NCI-H128 (cell line): ENCODE data around the gene DDX46.
A peak's percentile ranks its signal among the peaks of the same experiment; 100 is the strongest.
"Not testable (repeated sequence)": the region's sequence is repeated elsewhere in the genome, so short reads cannot be mapped to it uniquely, and the experiment has no call there.

ENCODE experiments used
- DNase-seq: peaks from one replicate; lab custom pipeline; 2025; ENCODE audit not compliant: unreplicated experiment; lab: John Stamatoyannopoulos, UW

The DDX46 gene

DNA sequence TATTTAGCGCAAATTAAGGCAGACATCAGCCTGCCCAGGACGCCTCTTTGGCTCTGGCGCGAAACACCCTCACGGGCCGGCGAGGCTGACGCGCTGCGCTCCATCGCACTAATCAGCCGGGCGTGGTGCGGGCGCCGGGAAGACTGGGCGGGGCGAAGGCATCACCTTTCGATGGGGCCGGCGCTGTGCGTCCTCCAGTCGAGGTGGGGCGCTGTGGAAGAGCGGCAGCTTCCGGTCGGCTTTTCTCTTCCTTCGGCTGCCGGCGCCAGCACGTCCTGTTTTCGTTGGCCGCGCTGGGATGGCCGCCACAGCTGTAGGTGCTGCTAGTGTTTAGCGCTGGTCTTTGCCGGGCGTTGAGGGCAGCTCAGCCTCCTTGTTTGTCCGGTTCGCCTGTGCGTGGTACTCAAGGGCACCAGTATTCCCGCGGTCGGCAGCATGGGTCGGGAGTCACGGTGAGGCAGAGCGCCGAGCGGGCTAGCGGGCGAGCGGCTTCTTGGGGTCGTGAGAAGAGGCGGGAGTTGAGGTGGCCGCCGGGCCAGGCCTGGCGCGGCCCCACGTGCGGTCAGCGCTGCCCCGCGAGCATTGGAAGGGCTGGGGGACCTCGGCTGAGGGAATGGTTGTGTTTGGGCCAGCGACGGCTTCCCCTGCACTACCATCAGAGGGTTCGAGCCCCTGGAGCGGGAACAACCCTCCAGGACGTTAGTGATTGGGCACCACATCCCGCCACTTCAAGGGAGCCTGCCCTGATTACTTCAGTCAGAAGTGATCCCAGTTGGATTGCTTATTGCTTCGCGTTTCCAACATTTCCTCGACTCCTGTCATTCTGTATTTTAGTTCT is at the start of gene DDX46:
DDX46 (plus strand) TSS at position 276 of the 838 bp plus-strand sequence; CDS start at position 436, 160 bp downstream.
- peak; percentile 72 for DNase-seq

GRCh38 chr5:134714120-134714519 is 44.5 kb upstream of the DDX46 start:
- no peak for DNase-seq

DNA sequence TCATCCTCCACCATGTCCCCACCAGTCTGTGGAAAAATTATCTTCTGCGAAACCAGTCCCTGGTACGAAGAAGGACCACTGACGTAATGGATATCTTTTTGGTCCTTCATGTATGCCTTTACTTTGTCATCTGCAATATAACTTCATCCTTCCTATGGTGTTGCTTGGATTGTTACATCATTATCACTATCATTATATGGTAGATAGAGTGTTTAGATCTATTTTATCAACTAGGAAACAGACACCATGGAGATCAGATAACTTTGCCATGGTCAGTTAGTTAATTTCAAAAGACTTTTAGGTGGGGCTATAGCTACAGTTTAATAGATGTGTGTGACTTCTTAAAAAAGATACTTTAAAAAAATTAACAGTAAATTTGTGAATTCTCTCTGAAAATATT is 44.0 kb upstream of the DDX46 start:
- DNase-seq = no peak

- DNase-seq = not testable (repeated sequence)
Measured at GRCh38 chr5:134715466-134715865, 43.1 kb upstream of the DDX46 start.

DNA sequence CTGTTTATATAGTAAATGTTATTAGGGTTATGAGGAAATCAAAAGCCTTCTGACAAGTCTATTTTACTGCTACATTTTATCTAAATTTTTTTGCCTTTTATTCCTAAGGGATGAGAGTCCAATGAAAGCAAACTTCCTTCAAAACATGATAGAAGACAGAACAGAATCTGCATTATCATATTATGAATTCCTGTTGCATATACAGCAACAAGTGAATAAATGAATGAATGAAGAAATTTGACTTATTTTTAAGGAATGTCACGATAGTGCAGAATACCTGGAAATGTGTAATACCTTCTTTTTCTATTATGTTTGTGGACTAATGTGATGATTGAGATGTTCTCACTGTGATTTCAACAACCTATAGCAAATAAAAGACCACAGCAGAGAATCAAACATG is 33.7 kb upstream of the DDX46 start:
- DNase-seq = no peak

GRCh38 chr5:134732819-134733218 is 25.8 kb upstream of the DDX46 start:
- no peak for DNase-seq

DNA sequence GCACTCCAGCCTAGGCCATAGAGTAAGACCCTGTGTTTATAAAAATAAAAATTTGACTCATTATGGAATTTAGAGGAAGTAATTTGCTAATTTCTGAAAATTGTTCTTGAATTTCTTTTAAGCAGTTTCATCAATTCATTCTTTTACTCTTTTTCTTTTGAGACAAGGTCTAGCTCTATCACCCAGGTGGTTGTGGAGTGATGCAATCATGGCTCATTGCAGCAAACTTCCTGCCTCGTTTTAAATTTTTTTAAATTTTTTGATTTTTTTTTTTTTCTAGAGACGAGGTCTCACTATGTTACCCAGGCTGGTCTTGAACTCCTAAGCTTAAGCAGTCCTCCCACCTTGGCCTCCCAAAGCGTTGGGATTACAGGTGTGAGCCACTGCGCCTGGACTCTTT is 23.3 kb upstream of the DDX46 start:
- no peak for DNase-seq

DNA sequence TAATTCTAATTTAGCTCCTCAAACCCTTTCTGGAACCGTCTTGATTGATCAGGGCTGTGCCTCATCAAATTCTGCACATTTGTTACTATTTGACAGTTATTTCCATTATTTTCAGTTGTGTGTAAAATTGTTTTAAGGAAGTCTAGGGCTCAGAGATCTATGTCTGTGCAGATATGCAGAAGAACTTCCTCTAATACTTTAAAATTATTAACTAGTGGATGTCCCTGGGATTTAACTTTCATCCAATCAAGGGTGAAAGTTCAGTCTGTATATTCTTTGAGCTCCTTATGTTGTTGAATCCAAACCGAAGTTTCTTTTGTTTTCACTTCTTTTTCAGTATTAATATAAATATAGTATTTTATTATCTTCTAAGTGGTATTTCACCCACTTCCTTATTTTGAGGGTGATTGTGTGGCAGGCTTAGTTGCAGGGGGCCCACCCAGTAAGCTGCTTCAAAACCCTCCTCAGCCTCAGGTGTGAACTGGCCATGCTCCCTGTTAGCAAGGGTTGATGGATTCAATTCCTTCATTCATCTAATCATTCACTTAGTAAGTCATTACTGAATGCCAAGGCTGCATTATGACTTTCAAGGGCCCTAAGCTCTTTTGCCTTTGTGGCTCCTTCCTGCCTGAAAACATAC is 22.3 kb upstream of the DDX46 start:
- DNase-seq = no peak

GRCh38 chr5:134738133-134738962 is 20.2 kb upstream of the DDX46 start, which contains the start of gene CAMLG:
CAMLG (plus strand) TSS chr5:134738548; CDS start chr5:134738621, 73 bp downstream.
- peak; percentile 90 for DNase-seq

DNA sequence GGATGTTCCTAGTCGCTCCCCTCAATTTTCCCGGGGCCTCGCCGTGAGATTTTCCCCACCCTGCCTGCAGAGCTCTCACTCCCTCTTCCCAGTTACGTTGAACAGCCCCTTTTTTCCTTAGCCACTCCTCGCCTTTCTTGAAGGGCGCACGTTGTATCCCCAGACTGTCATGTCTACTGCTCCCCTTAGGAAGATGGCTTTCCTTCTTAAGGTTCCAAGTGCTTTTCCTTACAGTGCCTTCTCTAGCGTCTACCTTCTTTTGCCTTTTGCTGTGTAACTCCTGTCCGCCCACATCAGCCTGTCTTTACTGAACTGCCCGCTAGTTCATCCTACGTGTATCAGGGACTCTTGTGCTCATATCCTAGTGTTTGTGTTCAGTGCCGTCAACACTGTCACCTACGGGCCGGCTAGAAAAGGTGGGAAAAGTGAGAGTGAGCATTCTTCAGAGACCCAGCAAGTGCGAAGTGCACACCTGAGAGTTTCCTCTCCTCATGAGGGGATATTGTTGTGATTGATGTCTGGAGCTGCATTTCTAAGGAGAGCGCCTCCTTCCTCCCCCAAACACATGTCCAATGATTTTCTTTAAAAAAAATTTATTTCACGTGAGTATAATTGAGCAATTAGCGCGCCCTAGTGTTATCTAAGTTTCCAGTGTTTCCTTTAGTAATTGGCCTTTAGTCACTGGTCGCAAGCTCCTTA is 19.5 kb upstream of the DDX46 start:
- DNase-seq = no peak

DNA sequence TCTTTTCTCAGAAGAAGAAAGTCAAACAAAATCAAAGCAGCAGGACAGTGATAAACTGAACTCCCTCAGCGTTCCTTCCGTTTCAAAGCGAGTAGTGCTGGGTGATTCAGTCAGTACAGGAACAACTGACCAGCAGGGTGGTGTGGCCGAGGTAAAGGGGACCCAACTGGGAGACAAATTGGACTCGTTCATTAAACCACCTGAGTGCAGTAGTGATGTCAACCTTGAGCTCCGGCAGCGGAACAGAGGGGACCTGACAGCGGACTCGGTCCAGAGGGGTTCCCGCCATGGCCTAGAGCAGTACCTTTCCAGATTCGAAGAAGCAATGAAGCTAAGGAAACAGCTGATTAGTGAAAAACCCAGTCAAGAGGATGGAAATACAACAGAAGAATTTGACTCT is 17.5 kb upstream of the DDX46 start:
- DNase-seq = no peak

- DNase-seq = no peak
Measured at GRCh38 chr5:134742134-134742533, 16.4 kb upstream of the DDX46 start.

DNA sequence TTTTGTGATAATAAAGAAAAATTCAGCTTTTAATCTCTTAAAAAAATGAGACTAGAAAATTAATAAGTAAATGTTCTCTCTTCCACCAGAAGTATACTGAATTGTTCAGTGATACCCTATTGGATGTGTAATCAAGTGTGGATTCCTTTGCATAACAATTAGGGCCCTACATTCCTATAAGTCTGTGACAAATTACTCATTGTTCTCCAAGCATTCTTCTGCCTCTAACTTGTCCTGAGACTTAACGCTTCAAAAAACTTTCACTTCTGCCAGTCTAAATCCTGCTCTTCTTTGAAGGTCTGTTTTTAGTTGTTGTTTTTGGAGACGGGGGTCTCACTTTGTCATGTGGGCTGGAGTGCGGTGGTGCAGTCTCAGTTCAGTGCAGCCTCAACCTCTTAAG is 9.2 kb upstream of the DDX46 start:
- DNase-seq = no peak

- no peak for DNase-seq
Measured at GRCh38 chr5:134758176-134758503, 439 bp upstream of the DDX46 start.

DNA sequence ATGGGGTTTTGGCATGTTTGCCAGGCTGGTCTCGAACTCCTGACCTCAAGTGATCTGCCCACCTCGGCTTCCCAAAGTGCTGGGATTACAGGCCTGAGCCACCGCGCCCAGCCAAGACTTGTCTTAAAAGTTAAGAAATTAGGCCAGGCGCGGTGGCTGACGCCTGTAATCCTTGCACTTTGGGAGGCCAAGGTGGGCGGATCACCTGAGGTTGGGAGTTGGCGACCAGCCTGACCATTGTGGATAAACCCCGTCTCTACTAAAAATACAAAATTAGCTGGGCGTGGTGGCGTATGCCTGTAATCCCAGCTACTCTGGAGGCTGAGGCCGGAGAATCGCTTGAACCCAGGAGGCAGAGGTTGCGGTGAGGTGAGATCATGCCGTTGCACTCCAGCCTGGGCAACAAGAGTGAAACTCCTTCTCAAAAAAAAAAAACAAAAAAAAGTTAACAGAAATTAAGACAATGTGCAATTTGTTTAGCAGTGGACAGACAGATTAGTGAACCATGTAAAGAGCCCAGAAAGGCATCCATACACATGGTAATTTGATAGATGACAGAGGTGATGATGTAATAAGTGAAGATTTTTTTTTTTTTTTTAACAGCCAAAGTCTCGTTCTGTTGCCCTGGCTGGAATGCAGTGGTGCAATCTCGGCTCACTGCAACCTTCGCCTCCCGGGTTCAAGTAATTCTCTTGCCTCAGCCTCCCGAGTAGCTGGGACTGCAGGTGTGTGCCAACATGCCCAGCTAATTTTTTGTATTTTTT is 9.1 kb downstream of the DDX46 start:
- DNase-seq = not testable (repeated sequence)

GRCh38 chr5:134769206-134769605 is 10.6 kb downstream of the DDX46 start:
- DNase-seq = no peak

DNA sequence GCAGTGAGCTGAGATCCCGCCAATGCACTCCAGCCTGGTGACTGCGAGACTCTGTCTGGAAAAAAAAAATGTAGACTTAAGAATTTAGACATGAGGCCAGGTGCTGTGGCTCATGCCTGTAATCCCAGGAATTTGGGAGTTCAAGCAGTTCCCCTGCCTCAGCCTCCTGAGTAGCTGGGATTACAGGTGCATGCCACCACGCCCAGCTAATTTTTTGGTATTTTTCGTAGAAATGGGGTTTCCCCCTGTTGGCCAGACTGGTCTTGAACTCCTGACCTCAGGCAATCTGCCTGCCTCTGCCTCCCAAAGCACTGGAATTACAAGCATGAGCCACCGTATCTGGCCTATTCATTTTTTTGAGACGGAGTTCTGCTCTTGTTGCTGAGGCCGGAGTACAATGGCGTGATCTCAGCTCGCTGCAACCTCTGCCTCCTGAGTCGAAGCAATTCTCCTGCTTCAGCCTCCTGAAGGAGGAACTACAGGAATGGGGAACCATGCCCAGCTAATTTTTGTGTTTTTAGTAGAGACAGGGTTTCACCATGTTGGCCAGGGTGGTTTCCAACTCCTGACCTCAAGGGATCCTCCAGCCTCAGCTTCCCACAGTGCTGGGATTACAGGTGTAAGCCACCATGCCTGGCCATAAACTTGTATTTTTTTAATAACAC is 14.0 kb downstream of the DDX46 start:
- no peak for DNase-seq

DNA sequence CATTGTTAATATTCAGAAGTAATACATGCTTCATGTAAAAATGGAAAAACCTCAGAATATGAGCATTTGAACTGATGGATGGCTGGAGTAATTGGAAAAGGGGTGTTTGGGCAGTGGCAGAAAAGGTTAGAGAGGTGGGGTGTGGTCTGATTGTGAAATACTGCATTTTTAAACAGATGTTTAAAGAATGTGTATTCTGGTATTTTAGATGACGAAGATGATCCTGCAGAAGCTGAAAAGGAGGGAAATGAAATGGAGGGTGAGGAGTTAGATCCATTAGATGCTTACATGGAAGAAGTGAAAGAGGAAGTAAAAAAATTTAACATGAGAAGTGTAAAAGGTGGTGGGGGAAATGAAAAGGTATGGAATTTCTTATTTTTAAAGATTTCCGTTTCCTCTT is 18.8 kb downstream of the DDX46 start:
- no peak for DNase-seq

GRCh38 chr5:134784241-134784920 is 25.8 kb downstream of the DDX46 start:
- no peak for DNase-seq
